Measurements from ENCODE around the gene GPR37L1. TPM values are rescaled to one million over a fixed set of nuclear protein-coding genes. Genes with fewer than 3 reads are reported as not detected.

Gene GPR37L1
- total and polyA plus RNA-seq, 2 of the 8 experiments (the other 6 are each of a cell fraction or from before 2014, with no cell fraction given), result 0.13 to 0.23 TPM

DNA sequence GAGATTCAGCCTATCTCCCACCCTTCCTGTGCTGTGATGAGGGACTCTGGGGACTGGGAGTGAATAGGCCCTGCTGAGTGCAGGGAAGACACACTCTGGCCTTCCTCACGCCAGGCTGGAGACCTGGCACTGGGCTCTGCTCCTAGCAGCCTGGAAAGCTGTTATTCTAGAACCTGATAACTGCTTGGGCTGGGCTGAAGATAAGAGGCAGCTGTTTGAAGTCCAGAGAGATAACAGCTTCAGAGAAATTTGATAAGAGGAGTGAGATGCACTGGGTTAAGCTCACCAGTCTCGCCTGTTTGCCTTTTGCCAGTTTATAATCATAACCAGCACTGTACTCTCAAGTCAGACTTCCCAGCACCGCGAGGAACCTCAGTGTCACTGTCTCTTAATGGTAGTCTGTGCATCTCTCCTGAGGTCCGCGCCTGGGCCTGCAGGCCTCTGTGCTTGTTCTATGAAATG lies 46.6 kb upstream of the GPR37L1 start:
- H2BK15ac ChIP-seq (ENCODE audit: low read length), result no peak overlapping the region
- H3K79me1 ChIP-seq (ENCODE audit: low read depth, low read length), result no peaks in the 10 kb centered on the region
- no peak overlapping the region for H2AFZ ChIP-seq (ENCODE audit: low read length)
- no peak overlapping the region for H4K91ac ChIP-seq (replicated peaks; ENCODE audit: insufficient read length, low read length)
- no peaks in the 10 kb centered on the region for H3K79me2 ChIP-seq (ENCODE audit: control insufficient read depth in 1 of 2, insufficient read depth in 2 of 2, low read length in 2 of 2)
- no peak overlapping the region for H3K4ac ChIP-seq (replicated peaks; ENCODE audit: insufficient read length, low read depth, low read length)
- no peak overlapping the region for H3K14ac ChIP-seq (ENCODE audit: insufficient read length)
- H3K56ac ChIP-seq (replicated peaks; ENCODE audit: insufficient read length, low read depth, low read length), result no peak overlapping the region
- H3K4me2 ChIP-seq (ENCODE audit: insufficient read depth in 1 of 2, low read depth in 2 of 2, low read length in 2 of 2), result no peak overlapping the region
- H3K9ac ChIP-seq (replicated peaks in 1 of 4; ENCODE audit: extremely low read depth in 1 of 4, low read depth in 3 of 4, low read length in 3 of 4), result no peak overlapping the region
- no peak overlapping the region for H2BK120ac ChIP-seq (replicated peaks; ENCODE audit: low read depth, low read length)
- no peak overlapping the region for H3K27ac ChIP-seq (ENCODE audit: low read depth, low read length)
- no peak overlapping the region for H2AK5ac ChIP-seq (ENCODE audit: low read depth, low read length)
- H4K20me1 ChIP-seq (replicated peaks in 1 of 2; ENCODE audit: control insufficient read depth in 1 of 2, insufficient read depth in 2 of 2, low read length in 2 of 2), result no peaks in the 10 kb centered on the region
- POLR2A ChIA-PET (ENCODE audit: partially characterized antibody), result interaction anchor here (2.5 kb wide), 1 partner anchor 66 kb away, joined by 15 read pairs; the partner anchor contains the start of gene ELF3
- FAIRE-seq (no peak), DNase-seq (ENCODE audit: low read depth in 1 of 2, low spot score in 2 of 2) (no peak)
- H3K4me3 ChIP-seq (ENCODE audit: extremely low read depth in 1 of 4, insufficient read depth in 2 of 4, low read depth in 3 of 4, low read length in 4 of 4), result no peak overlapping the region
- H3K27me3 ChIP-seq (replicated peaks in 1 of 4; ENCODE audit: control insufficient read depth in 3 of 4, extremely low read depth in 1 of 4, insufficient read depth in 3 of 4, low read length in 3 of 4), result no peaks in the 10 kb centered on the region
- no peaks in the 10 kb centered on the region for H3K23me2 ChIP-seq (ENCODE audit: low read depth, low read length)
- H3K23ac ChIP-seq (ENCODE audit: insufficient read length), result no peak overlapping the region
- CTCF ChIA-PET (ENCODE audit: partially characterized antibody), result interaction anchor here (0.9 to 1.2 kb wide), 2 partner anchors 8 to 63 kb away, joined by 3 read pairs; no protein-coding TSS in a partner anchor
- no peak overlapping the region for H4K8ac ChIP-seq (ENCODE audit: extremely low read depth, insufficient read depth, low read length)
- no peak overlapping the region for H3K18ac ChIP-seq (ENCODE audit: extremely low read depth, low read length)
- H3K9me3 ChIP-seq (ENCODE audit: insufficient read depth in 2 of 2, low read depth in 1 of 2, low read length in 1 of 2), result no peaks in the 10 kb centered on the region
- H2BK12ac ChIP-seq (ENCODE audit: low read depth, low read length), result no peak overlapping the region
- H4K5ac ChIP-seq (ENCODE audit: insufficient read length, low read depth, low read length), result no peak overlapping the region
- no peaks in the 10 kb centered on the region for H3K36me3 ChIP-seq (ENCODE audit: control insufficient read depth in 2 of 4, insufficient read depth in 4 of 4, low read length in 3 of 4)
- no peak overlapping the region for H2BK20ac ChIP-seq (ENCODE audit: low read length)
- 87% methylated on average over 6 of the region's 6 CpGs; no CpG with 5 or more reads in 1 of the 2 experiments for WGBS, 2 experiments (ENCODE audit: extremely low coverage in 1 of 2, insufficient coverage in 1 of 2, insufficient read length in 1 of 2, insufficient replicate concordance in 2 of 2, low coverage in 1 of 2, low lambda C conversion rate in 2 of 2, missing lambda C conversion rate in 1 of 2)
- H2BK5ac ChIP-seq (ENCODE audit: low read depth, low read length), result no peak overlapping the region
- peaks cover 0 to 4% (median 3%) of the 10 kb centered on the region in 4 experiments; a peak in 4 of 7 replicates for H3K4me1 ChIP-seq (replicated peaks in 1 of 4; ENCODE audit: control insufficient read depth in 3 of 4, insufficient read depth in 4 of 4, low read length in 3 of 4)
- TF ChIP-seq CHD2 (IDR thresholded peaks at IDR 0.05; ENCODE audit: low read length) (no peak), CBX8 (IDR thresholded peaks at IDR 0.05; ENCODE audit: borderline replicate concordance, low read depth, low read length) (no peak)
